ENCODE measurements around the gene GNG13.

Gene GNG13

DNA sequence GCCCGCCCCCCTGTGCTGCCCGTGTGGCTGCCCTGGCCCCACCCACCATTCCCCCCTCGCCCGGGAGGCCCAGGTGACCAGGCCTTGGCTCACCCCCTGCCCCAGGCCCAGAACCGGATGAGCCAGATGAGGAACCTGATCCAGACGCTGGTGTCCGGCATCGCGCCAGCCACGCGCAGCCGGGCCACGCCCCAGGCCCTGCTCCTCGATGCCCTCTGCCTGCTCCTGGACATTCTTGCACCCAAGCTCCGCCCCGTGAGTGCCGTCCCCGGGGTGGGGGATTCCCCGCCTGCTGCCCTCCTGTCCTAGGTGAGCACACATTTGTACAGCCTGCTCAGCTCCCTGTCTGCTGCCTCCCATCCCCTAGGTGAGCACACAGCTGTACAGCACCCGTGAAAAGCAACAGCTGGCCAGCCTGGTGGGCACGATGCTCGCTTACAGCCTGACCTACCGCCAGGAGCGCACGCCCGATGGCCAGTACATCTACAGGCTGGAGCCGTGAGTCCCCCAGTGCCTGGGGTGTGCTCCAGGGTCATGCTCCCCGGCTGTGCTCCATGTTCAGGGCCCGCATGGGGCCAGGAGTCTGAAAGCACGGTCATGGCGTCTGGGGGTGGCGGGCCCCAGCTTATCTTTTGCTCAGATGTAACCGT is 4.8 kb downstream of the GNG13 start:
- Mint-ChIP-seq H3K4me1 (ENCODE audit: low read depth) (no peaks in the 10 kb centered on the region), H3K4me3 (no peak overlapping the region), H3K27me3 (no peaks in the 10 kb centered on the region), H3K36me3 (no peaks in the 10 kb centered on the region), H3K9me3 (ENCODE audit: low read depth) (no peaks in the 10 kb centered on the region), H3K27ac (no peak overlapping the region)

DNA sequence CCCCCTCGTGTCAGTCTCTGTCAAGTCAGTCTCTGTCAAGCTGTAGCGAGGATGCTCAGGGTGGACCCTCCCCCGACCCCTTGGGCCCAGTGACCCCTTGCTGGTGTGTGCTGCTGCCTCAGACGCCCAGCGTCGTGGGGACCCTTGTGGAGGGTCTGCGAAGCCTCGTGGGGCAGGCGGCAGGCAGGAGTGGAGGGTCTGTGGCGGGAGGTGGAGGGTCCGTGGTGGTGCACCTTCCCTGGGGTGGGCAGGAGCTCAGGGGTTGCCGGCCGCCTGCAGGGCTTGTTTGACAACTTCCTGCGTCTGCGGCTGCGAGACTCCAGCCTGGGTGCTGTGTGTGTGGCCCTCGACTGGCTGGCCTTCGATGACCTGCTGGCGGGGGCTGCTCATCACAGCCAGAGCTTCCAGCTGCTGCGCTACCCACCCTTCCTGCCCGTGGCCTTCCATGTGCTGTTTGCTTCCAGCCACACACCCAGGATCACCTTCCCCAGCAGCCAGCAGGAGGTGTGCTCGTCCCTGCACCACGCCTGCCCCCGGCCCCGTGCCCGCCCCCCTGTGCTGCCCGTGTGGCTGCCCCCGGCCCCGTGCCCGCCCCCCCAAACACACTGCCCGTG is 5.6 kb downstream of the GNG13 start:
- Mint-ChIP-seq H3K27ac (no peak overlapping the region), H3K36me3 (no peaks in the 10 kb centered on the region), H3K27me3 (no peaks in the 10 kb centered on the region), H3K9me3 (ENCODE audit: low read depth) (no peaks in the 10 kb centered on the region), H3K4me1 (ENCODE audit: low read depth) (no peaks in the 10 kb centered on the region), H3K4me3 (no peak overlapping the region)

DNA sequence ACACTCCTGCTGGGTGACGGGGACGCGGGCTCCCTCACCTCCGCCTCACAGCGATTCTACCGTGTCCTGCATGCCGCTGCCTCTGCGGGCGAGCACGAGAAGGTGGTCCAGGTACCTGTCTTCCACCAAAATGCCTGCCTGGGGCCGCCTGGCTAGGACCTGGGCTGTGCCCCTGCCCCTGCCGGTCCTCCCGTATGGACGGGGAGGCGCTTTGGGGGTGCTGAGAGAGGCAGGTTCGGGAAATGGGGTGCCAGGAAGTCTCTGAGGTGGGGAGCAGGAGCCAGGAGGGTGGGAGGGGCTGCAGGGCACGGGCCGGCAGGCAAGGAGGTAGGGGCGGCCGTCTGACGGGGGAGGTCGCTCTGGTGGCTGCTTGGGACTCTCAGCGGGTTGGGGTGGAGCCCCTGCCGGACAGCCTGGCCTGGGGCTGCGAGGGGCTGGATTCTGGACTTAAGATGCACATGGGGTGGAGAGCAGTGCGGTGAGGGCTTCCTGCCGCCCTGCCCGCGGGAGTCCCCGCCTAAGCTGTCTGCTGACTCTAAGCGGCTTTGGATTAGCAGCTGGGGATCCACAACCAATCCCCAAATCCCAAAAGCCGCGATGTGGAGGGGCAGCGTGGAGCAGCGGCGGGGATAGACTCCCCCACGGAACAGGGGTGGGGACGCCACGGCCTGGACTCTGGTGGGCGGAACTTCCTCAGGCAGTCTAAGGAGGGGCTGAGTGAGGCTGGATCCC is 6.3 kb downstream of the GNG13 start:
- no peak overlapping the region for H3K27ac Mint-ChIP-seq
- no peak overlapping the region for H3K4me3 Mint-ChIP-seq
- no peaks in the 10 kb centered on the region for H3K9me3 Mint-ChIP-seq (ENCODE audit: low read depth)
- H3K36me3 Mint-ChIP-seq, result no peaks in the 10 kb centered on the region
- no peaks in the 10 kb centered on the region for H3K4me1 Mint-ChIP-seq (ENCODE audit: low read depth)
- no peaks in the 10 kb centered on the region for H3K27me3 Mint-ChIP-seq

DNA sequence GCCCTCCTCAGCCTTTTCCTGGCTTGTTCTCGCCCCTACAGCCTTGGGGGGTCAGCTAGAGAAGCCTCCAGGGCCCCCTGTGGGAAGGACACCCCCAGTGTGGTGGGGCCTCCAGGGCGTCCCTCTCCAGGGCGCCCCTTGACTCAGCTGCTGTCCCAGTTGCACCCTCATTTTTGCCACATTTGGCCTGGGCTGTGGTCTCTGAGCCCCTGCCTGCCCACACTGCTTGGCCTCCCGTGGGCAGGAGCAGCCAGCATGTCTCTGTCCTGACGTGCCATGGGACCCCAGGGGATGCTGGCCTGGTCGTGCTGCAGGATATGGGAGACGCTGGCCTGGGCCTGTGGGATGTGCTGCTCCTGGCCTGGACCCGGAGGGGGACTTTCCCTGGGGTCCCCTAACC is 7.1 kb downstream of the GNG13 start:
- Mint-ChIP-seq H3K27me3 (no peaks in the 10 kb centered on the region), H3K27ac (no peak overlapping the region), H3K4me1 (ENCODE audit: low read depth) (no peaks in the 10 kb centered on the region), H3K9me3 (ENCODE audit: low read depth) (no peaks in the 10 kb centered on the region), H3K4me3 (no peak overlapping the region), H3K36me3 (no peaks in the 10 kb centered on the region)

DNA sequence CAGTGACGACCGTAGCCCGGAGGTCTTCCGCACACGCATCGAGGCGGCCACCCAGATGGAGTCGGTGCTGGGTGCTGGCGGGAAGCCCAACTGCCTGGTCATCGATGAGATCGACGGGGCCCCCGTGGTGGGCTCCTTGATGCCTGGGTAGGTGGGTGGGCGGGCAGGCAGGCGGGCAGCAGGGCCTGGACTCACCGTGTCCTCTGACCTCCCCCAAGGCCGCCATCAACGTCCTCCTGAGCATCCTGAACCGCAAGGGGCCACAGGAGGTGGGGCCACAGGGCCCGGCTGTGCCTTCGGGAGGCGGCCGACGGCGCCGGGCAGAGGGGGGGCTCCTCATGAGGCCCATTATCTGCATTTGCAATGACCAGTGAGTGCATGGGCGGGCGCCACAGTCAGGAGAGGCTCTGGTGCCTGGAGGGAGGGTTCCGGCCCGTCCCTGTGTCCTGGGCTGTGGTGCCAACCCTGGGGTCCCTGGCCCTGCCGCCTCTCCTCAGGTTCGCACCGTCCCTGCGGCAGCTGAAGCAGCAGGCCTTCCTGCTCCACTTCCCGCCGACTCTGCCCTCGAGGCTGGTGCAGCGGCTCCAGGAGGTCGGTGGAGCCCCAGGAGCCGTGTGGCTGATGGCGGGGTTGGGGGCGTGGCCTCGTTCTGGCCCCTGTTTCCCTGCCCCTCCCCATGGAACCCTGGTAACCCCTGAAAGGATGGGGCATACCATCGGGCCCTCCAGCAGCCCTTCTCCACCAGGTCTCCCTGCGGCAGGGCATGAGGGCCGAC is 8.1 kb downstream of the GNG13 start:
- Mint-ChIP-seq H3K9me3 (ENCODE audit: low read depth) (no peaks in the 10 kb centered on the region), H3K36me3 (no peaks in the 10 kb centered on the region), H3K27ac (no peak overlapping the region), H3K27me3 (no peaks in the 10 kb centered on the region), H3K4me3 (no peak overlapping the region), H3K4me1 (ENCODE audit: low read depth) (no peaks in the 10 kb centered on the region)

DNA sequence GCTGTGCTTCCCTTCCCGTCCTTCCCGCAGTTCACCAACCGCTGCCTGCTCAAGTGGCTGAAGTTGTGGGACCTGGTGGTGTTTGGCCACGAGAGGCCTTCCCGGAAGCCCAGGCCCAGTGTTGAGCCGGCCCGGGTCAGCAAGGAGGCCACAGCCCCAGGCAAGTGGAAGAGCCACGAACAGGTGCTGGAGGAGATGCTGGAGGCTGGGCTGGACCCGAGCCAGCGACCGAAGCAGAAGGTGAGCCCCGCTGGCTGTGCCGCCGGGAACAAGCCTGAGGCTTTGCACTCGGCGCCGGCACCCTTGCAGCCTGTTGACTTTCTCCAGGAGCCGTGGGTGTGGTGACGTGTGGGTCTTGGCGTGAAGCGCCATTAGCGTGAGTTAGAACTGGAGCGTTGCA is 9.4 kb downstream of the GNG13 start:
- Mint-ChIP-seq H3K36me3 (no peaks in the 10 kb centered on the region), H3K4me1 (ENCODE audit: low read depth) (peaks cover 2% of the 10 kb centered on the region), H3K27me3 (no peaks in the 10 kb centered on the region), H3K4me3 (no peak overlapping the region), H3K27ac (no peak overlapping the region), H3K9me3 (ENCODE audit: low read depth) (no peaks in the 10 kb centered on the region)

DNA sequence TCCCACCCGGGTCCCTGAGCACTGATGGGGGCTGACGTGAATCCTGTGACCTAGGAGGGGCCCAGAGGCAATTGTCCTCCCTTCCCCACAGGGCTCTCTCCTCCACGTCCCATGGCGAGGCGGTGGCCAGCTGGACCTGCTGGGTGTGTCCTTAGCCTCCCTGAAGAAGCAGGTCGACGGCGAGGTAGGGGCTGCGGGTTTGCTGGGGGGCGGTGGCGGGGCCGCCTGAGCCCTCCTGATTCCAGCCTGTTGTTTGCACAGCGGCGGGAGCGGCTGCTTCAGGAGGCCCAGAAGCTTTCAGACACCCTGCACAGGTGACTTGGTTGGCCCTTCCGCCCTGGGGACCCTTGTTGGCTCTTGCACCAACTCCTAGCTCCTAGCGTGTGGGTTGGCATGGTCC is 10.4 kb downstream of the GNG13 start:
- Mint-ChIP-seq H3K36me3 (no peaks in the 10 kb centered on the region), H3K4me1 (ENCODE audit: low read depth) (peaks cover 3% of the 10 kb centered on the region), H3K27ac (peak overlapping the region; percentile 22), H3K4me3 (peak overlapping the region; percentile 63), H3K27me3 (no peaks in the 10 kb centered on the region), H3K9me3 (ENCODE audit: low read depth) (no peaks in the 10 kb centered on the region)

DNA sequence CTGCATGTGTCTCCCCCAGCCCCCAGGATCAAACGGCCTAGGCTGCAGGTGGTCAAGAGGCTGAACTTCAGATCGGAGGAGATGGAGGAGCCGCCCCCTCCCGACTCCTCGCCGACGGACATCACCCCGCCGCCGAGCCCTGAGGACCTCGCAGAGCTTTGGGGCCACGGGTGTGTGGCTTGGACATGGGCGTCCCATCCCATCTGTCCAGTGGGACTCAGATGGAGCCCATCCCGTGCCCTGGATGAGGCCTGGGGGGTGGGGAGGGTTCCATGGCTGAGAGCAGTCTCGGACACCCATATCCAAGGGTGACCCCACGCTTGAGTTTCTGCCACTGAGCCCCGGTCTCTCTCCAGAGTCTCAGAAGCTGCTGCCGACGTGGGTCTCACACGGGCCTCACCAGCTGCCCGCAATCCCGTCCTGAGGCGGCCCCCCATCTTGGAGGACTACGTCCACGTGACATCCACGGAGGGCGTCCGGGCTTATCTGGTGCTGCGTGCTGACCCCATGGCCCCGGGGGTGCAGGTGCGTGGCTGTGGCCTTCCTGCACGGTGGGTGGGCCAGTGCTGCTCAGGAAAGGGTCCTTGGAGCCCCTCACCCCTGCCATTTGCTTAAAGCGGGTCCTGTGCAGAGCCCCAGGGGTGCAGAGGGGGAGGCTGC is 11.2 kb downstream of the GNG13 start:
- no peaks in the 10 kb centered on the region for H3K9me3 Mint-ChIP-seq (ENCODE audit: low read depth)
- H3K4me1 Mint-ChIP-seq (ENCODE audit: low read depth), result peaks cover 4% of the 10 kb centered on the region
- no peaks in the 10 kb centered on the region for H3K27me3 Mint-ChIP-seq
- H3K36me3 Mint-ChIP-seq, result no peaks in the 10 kb centered on the region
- H3K4me3 Mint-ChIP-seq, result peak overlapping the region; percentile 63
- H3K27ac Mint-ChIP-seq, result no peak overlapping the region

DNA sequence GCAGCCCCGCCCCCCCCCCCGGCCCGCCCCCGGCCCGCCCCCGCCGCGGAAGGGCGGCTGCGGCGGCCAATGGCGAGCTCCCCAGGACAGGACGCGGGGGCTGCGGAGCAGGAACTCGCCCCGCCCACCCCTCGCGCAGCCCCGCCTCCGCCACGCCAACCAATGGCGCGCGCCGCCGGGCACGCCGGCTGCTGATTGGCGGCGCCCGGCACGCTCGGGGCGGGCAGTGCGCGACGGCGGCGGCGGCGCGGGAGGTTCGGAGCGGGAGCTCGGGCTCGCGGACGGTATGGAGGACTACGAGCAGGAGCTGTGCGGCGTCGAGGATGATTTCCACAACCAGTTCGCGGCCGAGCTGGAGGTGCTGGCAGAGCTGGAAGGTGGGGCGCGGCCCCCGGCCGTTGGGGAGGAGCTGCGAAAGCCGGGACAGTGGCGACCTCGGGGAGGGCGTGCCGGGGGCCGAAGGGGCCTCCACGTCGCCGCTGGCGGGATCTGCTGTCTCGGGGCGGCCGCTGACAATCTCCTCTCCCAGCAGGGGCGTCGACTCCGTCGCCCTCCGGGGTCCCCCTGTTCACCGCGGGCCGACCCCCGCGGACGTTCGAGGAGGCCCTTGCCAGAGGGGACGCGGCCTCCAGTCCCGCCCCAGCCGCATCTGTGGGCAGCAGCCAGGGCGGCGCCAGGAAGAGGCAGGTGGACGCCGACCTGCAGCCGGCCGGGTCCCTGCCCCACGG is 12.0 kb downstream of the GNG13 start, which contains the start of gene CHTF18:
Gene CHTF18 (plus strand): TSS at position 222 of the 728 bp plus-strand sequence. CDS start 65 bp downstream, at position 287.
- peak within 1 kb of the TSS; percentile 88 for H3K4me3 Mint-ChIP-seq
- no peaks in the 10 kb centered on the region for H3K36me3 Mint-ChIP-seq
- no peaks in the 10 kb centered on the region for H3K9me3 Mint-ChIP-seq (ENCODE audit: low read depth)
- H3K27ac Mint-ChIP-seq, result peak within 1 kb of the TSS; percentile 68
- peaks cover 4% of the 10 kb centered on the region for H3K4me1 Mint-ChIP-seq (ENCODE audit: low read depth)
- no peaks in the 10 kb centered on the region for H3K27me3 Mint-ChIP-seq

DNA sequence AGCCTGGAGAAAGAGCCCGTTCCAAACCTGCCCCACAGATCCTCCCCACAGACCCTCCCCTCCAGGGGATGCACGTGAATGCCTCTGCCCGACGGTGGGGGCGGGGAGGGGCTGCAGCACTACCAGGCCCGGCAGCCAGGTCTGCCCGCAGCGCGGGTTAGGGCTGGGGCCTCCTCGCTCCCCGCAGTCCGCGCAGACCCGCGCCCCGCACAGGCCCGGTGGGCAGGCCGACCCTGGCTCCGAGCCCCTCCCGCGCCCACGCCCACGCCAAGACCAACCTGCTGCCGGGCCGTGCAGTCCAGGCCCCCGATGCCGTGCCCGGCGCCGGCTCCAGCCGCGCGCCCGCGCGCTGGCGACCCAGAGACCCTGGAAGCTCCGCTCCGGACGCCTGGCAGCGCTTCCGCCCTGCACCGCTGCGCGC is 12.5 kb downstream of the GNG13 start, which contains the start of gene RPUSD1:
Gene RPUSD1 (minus strand): TSS at position 404 of the 421 bp plus-strand sequence. CDS start 644 bp downstream, outside the sequence.
- Mint-ChIP-seq H3K27ac (peak within 1 kb of the TSS; percentile 68), H3K4me3 (peak within 1 kb of the TSS; percentile 88), H3K9me3 (ENCODE audit: low read depth) (no peaks in the 10 kb centered on the region), H3K36me3 (no peaks in the 10 kb centered on the region), H3K27me3 (no peaks in the 10 kb centered on the region), H3K4me1 (ENCODE audit: low read depth) (peaks cover 4% of the 10 kb centered on the region)

DNA sequence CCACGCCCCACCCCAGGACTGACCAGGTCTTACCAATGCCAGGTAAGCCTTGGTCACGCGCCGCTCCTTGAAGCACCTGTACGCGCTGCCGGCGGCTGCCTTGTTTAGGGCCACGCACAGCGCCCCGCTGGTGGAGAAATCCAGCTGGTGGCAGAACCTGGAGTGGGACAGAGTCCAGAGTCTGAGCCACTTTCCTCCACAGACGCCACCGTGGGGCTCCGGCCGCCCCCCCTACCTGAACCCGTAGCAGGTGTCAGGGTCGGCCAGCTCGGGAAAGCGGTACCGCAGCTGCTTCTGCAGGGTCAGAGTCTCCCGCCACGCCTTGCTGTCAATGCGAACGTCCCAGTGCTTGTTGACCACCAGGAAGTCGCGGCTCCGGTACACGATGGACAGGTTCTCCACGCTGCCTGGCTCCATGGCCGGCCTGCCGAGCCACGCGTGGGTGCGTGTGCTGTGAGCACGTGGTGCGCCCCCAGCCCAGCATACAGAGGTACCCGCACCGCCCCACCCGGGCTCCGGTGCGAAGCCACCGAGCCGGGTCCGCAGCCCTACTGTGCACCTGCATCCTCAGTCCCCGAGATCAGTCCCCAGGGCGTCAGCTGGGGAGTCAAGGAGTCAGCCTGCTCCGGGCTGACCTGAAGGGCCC is 13.1 kb downstream of the GNG13 start:
- Mint-ChIP-seq H3K36me3 (no peaks in the 10 kb centered on the region), H3K27ac (peak overlapping the region; percentile 68)

DNA sequence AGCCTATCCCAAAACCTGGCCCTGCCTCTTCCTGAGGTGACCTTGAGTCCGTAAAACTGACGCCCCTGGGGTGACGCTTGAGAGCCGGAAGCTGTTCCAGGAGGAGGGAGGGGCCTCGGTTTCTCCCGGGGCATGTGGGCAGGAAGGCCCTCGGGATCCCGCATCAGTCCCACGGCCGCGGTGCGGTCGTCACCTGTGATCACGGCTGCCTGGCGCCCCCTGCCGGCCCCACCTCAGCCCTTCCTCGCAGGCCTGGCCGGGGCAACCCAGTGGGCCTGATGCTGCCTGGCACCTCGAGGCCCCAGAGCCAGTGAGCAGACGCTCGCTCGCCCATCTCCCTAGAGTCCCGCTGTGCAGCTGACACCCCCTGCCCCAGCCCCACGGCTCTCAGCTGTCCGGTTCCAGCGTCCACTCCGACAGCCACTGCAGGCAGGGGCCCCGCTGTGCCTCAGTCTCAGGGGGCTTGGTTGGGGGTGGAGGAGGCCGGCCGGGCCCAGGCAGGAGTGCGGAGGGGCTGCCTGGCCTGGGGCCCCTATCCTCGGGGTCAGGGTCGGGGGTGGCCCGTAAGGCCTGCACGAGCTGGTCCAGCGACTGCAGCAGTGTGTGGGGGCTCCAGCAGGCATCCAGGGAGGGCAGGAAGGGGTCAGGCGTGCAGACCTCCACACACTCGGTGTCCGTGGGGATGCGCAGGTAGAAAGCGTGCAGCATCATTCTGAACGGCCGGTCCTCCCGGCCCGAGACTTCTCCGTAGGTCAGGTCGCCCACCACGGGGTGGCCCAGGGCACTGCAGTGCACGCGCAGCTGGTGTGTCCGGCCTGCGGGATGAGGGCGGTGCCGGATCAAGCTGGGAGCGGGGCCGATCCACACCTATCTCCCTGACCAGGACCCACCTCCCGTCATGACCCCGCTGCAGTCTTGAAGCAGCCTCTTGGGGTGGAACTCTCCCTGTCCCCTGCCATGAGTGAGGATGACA is 14.7 kb downstream of the GNG13 start:
- Mint-ChIP-seq H3K27me3 (no peaks in the 10 kb centered on the region), H3K36me3 (no peaks in the 10 kb centered on the region), H3K27ac (no peak overlapping the region), H3K4me1 (ENCODE audit: low read depth) (peaks cover 4% of the 10 kb centered on the region), H3K4me3 (peak overlapping the region; percentile 88), H3K9me3 (ENCODE audit: low read depth) (no peaks in the 10 kb centered on the region)

More for the DNA sequence above, 13.1 kb downstream of the GNG13 start:
- H3K4me3 Mint-ChIP-seq, result peak overlapping the region; percentile 88
- no peaks in the 10 kb centered on the region for H3K27me3 Mint-ChIP-seq
- peaks cover 4% of the 10 kb centered on the region for H3K4me1 Mint-ChIP-seq (ENCODE audit: low read depth)
- H3K9me3 Mint-ChIP-seq (ENCODE audit: low read depth), result no peaks in the 10 kb centered on the region

DNA sequence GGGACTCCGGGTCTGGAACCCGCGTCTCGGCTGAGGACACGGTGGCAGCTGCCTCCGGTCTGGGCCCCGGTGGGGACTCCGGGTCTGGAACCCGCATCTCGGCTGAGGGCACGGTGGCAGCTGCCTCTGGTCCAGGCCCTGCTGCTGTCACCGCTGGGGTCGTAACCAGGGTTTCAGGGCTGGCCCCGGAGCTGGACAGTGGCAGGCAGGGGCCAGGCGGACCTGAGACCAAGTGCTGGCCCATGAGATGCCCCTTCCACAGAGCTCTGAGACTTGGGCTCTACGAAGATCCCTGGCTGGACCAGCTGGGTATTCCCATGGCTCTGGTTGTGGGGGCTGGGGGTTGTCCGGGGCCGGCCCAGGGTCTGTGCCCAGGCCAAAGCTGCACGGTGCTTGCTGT is 16.1 kb downstream of the GNG13 start:
- no peak overlapping the region for H3K27ac Mint-ChIP-seq
- H3K4me3 Mint-ChIP-seq, result no peak overlapping the region
- no peaks in the 10 kb centered on the region for H3K9me3 Mint-ChIP-seq (ENCODE audit: low read depth)
- H3K36me3 Mint-ChIP-seq, result no peaks in the 10 kb centered on the region
- H3K27me3 Mint-ChIP-seq, result no peaks in the 10 kb centered on the region
- H3K4me1 Mint-ChIP-seq (ENCODE audit: low read depth), result peaks cover 4% of the 10 kb centered on the region

Measured in activated naive CD8-positive, alpha-beta T cell (primary cell).